Measurements from ENCODE around the gene FGD4.
A peak's percentile ranks its signal among the peaks of the same experiment; 100 is the strongest.
"Not testable (repeated sequence)": the region's sequence is repeated elsewhere in the genome, so short reads cannot be mapped to it uniquely, and the experiment has no call there.

Gene FGD4

DNA sequence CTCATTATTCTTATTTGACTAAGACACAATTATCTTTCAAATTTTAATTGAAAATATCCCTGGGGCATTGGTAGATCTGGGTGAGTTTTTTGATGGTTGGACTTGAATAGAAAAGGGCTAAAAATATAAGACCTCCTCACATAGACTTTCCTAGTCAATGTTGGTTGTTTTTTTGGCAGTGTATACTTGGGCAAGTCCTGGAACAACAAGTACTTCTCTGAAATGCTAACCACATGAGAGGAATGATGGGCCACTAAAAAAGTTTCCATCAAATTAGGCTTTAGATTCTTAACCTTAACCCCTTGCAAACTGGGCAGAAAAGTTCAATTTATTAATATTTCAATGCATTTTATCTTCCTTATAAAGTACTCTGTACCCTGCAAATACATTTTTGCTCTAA is 97.6 kb downstream of the FGD4 start:
- DNase-seq (ENCODE audit: low spot score): no peak

DNA sequence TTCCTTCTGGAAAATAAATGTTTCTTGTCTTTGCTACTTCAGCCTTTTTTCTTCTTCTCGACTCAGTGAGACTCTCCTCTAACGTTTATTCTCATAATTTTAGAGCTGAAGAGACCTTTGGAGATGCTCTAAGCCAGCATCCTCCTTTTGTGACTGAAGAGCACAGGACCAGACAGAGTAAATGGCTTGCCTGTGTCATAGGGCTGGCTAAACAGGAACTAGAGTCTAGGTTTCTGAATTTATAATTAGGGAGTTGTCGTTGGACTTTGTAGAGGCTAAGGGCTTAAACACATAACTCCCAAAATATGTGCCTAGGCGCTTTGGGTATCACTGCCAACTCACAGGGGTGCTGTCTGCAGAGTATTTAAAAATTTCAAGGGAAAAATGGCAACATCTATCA is 98.5 kb downstream of the FGD4 start:
- DNase-seq (ENCODE audit: low spot score): no peak

DNA sequence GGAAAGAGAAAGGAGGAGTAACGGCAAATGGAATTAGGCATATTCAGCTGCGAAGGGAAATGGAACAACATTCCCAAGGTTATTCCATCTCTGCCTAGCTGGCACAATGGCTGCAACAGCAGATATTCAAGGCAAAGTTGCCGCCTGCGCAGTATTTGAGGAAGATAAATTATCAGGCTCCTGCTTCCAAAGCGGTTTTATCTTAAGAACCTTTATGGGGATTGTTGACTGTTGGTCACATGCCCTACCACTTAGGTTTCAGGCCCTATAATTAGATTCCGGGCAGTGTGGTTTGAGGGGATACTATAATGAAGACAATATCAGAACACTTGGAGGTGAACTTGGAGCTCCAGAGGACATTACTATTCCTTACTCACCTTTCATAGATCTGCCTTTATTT is 99.7 kb downstream of the FGD4 start:
- no peak for DNase-seq (ENCODE audit: low spot score)

DNA sequence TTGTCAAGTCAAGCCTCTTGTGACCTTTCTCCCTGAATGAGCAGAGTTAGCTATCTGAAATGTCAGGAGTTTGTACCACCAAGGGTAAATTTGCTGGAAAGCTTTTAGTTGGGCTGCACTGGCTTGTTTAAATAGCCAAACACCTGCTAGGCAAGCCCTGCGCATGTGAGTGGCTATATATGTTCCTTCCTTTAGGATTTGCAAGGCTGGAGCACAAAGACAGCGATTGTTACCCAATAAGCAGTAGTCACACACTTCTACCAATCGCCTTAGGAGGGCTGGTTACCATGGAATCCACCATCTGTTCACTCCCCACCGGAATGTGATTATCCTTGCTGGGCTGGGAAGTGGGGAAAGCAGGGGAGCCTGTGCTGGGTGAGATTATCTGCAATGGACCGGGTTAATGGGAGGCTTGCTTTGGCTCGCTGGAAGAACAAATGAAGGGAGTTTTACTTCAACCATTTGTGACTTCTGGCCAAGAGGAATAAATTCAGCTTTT is 102.5 kb downstream of the FGD4 start:
- peak; percentile 74 for DNase-seq (ENCODE audit: low spot score)

DNA sequence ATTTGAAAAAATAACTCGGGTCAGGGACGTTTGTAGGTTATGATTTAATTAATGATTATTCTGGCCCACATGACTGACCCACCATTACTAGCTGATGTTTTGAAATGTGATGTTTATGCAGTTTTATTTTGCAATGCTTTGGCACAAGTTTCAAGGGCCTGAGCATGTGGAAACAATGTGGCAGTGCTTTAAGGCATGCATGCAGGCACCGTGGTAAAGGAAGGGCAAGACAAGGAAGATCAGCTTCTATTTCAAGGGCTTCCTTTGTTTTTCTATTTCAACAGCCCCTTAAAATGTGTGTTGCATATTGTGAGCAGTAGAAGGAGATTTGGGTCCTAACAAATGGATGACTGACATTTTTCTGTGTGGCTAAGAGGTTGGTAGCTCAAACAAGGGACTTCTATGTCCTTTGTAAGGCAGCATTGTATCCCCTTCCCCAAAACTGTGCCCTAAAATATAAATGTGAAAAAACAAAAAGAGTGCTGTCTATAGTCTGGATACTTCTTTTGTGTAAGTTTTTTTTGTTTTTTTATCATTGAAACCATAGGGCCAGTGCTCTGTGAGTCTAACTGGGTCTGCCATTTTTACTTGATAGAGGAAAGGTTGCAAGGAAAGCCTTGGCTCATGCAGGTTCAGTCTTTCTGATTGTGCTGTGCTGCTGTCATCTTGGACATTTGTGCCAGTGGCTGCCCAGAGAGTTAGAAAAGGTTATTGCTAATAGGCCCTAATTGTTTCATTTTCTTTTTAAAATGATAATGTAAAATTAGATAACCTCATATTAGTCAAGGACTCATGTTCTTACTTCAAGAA is 103.5 kb downstream of the FGD4 start:
- peak; percentile 76 for DNase-seq (ENCODE audit: low spot score)

DNA sequence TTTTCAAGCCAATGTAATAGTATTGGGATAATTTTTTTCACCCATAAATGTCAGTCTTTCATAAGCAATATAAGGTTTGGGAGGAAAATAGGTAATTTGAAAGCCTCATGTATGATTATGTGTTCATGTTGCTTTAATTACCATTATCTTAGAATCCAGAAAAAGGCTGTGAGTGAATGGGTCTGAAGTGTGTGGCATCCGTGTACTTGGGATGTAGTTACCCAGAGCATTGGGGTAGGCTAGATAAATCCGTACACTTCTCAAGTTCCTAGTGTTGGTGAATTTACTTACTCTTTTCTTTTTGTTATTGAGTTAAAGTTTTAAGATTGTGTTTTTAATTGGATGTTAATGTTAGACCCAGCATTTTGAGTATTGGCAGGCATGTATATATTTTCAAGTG is 104.4 kb downstream of the FGD4 start:
- no peak for DNase-seq (ENCODE audit: low spot score)

DNA sequence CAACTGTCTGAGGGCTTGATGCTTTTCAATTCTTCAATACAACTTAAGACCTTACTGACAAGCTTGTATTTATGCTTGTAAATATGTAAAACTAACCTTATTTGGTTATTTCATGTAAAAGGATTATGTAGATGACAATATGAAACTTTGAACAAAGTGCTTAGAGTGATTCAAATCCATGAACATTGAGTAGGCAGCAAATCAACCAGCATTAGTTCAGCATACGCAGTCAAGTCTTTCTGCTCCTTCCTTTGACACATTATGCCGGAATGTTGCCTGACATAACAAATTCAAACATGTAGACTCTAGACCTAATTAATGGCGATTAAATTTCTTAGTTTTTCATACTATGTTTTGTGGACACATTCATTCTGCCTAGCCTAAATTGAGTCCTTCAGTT is 105.2 kb downstream of the FGD4 start:
- no peak for DNase-seq (ENCODE audit: low spot score)

DNA sequence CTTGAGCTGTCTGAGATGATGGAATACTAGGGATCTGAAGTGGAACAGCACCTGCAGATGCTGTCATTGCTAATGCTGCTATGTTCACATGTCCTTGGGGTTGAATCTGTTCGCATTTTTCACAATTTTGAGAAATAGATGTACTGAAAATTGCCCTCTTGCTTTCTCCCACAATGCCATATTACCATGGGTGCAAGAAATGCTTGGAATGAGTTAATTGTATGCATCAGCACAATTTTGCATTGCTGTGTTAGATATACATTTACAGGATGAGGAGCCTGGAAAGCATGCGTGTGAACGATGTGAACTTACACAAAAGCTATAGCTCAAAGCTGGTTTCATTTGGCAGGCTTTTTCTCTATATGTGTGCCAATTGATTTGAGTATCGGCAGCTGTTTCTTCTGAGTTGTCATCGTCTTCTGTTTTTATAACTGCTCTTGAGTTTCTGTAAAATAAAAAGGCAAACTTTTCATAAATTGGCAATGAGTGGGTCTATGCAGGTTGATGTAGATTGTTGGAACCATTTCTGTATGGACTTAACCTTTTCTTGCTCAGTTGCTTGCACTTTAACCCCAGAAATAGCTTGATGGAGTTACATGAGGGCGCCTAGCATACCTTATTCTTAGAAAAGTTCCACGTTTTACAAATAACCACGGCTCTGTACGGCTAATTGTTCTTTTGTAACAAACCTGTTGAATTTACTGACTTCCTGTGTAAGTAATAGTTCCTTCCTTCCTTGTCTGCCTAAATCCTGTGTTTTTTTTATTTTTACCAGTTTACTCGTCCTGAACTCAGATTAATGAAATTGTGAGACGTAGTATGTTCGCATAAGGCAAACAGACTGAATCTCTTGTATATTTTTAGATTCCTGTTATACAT is 105.9 kb downstream of the FGD4 start:
- no peak for DNase-seq (ENCODE audit: low spot score)

DNA sequence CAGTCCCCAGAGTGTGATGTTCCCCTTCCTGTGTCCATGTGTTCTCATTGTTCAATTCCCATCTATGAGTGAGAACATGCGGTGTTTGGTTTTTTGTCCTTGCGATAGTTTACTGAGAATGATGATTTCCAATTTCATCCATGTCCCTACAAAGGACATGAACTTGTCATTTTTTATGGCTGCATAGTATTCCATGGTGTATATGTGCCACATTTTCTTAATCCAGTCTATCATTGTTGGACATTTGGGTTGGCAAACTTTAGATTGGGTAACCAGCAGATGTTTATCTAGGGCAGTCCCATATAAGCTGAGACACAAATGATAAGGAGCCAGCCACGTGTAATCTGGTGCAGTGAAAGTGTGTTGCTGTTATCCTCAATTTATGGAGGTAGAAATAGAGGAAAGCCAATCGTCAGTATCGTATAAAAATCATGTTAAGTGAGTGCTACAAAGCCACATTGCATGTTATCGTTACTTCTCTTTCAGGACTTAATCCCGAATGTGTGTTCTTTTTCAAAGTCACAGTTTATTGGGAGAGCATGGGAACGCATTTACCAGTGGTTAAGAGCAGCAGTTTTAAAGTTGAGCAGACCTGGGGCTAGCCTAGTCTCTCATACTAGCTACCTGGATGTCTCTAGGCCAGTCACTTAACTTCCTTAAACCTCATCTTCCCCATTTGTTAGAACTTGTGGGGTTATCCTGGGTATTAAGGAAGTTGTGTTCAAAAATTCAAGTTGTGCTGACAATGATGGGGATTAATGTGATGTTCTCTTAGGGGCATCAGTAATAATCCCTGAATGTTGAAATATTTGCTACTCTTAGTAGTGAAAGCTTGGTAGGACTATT is 108.0 kb downstream of the FGD4 start:
- DNase-seq (ENCODE audit: low spot score): not testable (repeated sequence)

DNA sequence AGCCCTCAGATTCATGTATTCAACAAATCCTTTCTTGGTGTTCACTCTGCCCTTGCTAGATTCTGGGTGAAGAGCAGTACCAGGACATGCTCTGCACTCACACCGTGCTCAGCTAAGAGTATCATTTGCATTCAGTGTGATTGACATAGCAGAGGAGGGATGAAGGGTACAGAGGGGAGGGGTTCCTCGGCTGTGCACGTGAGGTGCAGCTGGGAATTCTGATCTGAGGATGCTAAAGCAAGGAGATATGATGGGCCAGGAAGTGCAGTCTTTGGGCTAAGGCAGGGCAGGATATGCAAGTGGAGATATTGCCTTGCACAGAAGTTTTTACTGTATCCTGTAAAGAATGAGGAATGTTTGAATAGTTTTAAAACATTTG is 108.6 kb downstream of the FGD4 start:
- no peak for DNase-seq (ENCODE audit: low spot score)

DNA sequence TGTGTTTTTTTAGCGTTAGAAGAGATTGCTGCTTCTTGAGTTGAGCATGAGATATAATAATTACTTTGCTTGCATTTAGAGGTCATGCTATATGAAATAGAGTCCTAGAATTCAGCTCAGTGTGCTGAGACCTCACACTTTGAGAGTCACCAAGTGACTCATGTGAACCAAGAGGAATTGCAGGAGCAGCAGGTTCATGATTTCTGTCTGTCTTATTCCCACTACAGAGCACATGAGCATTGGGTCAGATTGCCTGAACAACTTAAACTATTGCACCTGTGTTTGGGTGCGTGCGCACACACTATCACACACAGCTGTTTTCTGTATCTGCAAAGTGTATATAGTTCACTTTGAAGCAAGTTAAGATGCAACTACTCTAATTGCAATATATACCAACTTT is 109.3 kb downstream of the FGD4 start:
- DNase-seq (ENCODE audit: low spot score): no peak

DNA sequence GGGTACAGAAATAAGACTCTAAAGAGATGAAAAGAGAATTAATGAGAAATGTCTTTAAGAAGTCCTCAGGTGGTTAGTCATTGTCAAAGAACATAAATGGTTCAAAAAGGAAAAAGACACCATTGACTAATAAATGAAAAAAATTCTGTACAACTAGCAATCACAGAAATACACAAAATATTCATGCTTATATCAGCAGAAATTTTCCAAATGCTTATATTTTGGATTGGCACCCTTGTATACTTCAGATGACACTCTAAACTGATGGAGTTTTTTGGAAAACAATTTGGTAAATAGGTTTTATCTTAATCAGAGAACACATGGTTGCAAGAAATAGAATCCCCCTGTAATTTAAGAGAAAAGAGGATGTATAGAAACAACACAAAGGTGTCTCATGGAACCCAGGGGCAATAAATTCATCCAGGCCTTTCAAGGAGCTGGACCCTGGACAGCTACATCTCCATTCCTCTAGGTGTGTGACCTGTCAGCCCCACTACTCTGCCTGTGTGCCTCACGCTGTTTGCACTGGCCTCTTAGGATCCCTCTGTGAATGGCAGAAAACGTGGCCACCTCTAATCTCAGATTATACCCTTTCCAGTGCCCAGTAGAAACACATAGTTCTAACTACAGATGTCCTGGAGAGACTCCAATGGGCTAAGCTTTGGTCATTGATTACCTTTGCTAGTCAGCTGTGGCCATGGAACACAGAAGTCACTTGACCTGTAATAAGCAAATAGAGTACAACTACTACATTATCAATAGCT is 110.2 kb downstream of the FGD4 start:
- DNase-seq (ENCODE audit: low spot score): no peak

DNA sequence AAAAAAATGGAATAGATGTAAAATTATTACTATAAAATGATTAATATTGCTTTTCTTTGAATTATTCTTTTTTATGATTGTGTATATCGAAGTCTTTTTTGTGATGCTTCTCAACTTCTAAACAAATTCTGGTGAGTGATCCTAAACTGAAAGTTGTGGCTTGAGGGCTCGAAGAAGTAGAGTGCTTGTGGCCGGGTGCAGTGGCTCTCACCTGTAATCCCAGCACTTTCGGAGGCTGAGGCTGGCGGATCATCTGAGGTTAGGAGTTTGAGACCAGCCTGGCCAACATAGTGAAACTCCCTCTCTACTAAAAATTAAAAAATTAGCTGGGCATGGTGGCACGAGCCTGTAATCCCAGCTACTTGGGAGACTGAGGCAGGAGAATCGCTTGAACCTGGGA is 112.6 kb downstream of the FGD4 start:
- DNase-seq (ENCODE audit: low spot score): not testable (repeated sequence)

DNA sequence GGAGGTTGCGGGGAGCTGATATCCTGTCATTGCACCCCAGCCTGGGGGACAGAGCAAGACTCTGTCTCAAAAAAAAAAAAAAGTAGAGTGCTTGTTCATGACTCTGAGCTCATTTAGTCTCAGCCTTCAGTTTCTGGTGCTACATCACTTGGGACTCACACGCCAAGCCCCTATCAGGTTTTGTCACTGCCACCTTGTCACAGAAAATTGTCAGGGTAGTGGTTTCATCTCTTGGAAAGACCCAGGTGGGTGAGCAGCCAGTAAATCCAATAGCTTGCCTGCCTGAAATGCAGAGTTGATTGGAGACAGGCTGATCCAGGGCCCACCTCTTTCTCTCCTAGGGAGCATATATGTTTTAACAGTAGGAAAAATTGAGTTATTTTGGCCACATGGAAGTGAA is 113.0 kb downstream of the FGD4 start:
- DNase-seq (ENCODE audit: low spot score): no peak

DNA sequence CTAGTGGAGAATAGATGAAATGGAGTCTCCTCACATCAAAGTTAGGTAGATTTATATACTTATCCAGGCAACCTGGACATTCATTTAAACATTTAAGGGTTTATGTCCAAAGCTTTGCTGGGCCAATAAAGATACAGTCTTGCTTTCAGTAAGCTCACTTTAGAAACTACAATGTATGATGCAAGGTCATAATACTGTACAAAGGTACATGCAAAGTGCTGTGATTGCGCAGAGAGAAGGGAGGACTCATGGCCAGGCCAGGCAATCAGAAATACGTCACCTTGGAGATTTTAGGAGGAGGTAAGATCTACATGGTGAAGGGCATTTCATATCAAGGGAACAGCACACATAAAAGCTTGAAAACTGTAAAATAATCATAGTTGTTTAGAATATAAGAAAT is 113.6 kb downstream of the FGD4 start:
- DNase-seq (ENCODE audit: low spot score): no peak

DNA sequence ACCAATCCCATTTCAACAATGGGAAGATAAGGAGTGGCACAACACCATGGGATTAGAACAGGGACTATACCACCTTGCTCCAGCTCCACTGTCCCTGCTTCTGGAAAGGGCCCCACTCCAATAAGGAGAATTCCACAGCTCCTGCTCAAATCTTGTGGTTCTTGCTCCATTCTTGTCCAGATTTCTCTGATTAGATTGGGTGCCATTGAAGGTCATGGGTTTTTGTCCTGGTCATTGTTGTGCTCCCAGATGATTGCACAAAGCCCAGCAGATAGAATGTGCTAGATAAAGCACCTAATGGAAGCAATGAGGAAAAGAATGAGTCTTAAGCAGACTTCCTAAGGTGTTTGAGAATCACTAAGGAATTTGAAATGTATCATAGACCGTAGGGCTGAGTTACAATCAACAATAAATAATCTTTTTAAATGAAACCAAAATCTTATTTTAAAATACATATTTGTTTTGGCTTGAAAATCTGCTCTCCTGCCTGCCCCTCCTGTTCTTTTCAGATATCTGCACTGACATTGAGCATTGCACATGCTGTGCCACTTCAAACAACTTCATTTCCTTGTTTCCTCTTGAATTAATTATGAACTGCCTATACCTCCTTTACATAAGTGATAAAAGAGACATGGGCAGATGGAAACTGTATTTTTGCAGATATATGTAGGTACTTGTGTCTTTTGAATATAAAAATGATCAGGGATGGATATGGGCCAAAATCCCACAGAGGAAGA is 115.9 kb downstream of the FGD4 start:
- no peak for DNase-seq (ENCODE audit: low spot score)

DNA sequence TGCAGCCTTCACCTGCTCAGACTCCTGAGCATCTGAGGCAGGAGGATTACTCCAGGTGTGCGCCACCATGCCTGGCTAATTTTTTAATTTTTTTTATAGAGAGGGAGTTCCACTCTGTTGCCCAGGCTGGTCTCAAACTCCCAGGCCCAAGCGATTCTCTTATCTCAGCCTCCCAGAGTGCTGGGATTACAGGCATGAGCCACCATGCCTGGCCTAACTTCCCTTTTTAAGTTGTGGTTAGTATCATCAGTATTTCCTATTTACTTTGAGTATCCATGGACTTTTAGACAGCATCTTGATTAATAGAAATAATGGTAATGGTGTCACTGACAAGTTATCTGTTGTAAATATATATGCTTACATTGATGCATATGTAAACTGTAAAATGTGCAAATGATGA is 116.9 kb downstream of the FGD4 start:
- no peak for DNase-seq (ENCODE audit: low spot score)

DNA sequence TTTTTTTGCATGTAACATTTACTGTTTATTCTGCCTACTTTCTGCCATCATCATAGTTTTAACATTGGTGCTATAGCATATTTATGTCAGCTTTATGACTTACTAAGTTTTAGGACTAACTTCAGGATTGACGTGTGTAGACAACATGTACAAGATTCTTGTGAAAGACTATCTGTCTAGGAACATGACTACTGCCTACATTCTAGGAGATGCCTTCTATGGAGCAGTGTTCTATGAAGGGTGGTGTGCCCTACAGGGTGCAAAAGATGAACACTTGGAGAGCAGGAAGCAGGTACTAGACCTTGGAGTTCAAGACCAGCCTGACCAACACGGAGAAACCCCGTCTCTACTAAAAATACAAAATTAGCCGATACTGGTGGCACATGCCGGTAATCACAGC is 118.6 kb downstream of the FGD4 start:
- DNase-seq (ENCODE audit: low spot score): no peak

DNA sequence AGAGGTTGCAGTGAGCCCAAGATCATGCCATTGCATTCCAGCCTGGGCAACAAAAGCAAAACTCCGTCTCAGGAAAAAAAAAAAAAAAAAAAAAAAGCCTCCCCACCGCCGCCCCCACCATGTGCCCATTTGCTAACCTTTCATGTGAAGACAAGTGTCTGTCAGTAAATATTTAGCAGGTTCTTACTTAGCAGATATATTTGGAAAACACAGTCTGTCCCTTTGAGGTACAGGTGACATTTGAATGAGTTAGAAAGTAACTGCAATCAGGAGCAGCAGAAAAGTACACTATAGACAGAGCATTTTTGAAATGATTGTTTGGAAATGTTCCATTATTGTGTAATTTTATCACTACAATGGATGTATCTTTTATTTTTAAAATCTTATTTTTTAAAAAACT is 119.7 kb downstream of the FGD4 start:
- no peak for DNase-seq (ENCODE audit: low spot score)

DNA sequence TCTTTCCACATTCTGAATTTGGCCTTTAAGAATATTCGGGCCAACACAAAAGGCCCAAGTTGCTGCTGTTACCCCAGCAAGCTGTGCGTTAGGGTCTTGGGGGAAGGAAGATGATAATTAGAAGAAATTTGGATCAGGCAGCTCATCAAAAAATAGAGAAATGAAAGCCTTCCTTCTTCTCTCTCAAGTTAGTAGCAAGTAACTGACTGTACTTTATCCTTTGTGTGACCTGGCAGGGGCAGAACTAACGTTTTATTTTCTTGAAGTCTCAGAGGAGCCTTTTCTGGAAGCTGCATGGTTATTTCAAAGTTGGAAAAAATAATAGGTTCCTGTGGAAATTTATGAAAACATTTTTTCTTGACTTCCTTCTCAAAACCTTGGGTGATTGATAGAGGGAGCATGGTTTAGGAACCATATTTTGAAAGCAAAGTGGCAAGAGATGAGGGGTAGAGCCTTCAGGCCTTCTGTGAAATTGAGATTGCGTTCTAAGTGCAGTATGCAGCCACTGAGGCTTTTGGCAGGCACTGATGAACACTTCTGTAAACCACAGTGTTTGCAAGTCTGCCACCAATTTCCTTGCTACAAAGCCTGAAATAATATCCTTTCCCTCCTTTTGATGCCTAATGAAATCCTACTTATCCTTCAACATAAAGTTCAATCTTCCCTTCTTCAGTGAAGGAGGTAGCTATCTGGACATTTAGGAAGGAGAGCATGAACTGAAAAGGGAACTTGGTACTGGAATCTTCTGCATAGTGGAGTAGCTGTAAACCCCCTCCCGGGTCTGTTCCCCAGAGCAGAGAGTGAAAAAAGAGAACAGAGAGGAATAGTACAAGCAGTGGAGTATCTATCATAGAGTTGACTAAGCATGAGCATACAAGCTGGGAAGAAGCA is 123.2 kb downstream of the FGD4 start:
- peak; percentile 50 for DNase-seq (ENCODE audit: low spot score)

Measured in globus pallidus (tissue), 1 donor.